ENCODE measurements around the gene CAPN10.

CAPN10 gene

DNA sequence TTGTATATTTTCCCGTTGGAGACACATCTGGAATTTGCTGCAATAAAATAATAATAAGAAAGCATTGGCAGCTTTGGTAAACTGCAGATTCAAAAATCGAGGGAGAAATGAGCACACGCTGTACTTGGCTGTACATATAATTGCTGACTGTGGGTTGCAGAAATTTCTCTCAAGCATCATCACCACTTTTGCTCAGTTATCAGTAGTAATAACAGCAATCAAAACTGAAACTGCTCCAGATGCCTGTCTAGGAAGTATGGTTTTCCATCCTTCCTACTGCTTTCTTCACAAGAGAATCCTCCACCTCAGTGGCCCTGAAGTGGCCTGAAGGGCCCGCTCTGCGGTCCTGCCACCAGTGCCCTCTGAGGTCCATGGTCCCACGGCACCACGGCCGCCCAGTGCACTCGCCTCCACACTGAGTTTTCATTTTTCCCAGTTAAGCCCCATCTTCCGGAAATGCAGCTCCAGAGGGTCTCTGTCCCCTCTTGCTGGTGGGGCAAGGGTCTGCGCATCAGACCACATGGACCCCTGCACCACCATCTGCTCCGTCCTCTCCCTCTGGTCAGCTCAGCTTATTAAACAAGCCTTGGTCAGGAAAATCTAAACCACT lies 22.5 kb upstream of the CAPN10 start:
- peak; percentile 29 for DNase-seq (ENCODE audit: low read depth)

DNA sequence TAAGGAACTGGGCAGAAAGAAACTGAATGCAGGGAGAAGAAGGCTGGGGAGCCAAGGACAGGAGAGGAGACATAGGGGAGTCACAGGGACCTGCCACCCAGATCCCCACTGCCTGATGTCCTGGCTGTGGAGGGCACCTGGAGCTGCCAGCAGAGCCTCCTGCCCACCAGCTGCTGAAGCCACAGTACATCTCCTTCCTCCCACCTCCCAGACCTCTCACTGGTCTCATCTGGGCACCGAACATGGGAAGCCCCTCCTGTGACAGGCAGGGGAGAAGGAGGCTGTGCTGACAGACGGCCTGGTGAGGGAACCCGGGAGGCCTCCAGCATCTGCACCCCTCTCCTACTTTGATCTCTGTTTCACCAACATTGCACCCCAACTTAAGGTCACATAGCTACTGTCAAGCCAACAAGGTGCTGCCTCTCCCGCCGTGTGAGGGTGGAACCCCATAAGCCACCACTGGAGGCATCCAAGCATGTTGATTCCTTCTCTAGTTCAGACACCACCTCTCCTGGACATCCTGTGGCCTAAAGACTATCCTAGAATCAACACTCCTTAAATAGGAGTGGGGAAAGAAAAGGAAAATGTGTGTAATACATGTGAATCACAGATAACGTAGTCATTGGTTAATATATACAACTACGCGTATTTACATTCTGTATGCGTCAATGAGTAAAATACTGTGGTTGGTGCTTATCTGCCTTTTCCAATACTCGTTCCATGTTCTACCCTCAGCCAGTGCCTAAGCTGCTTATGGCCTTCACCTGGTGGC lies 21.8 kb upstream of the CAPN10 start:
- DNase-seq (ENCODE audit: low read depth) = peak; percentile 87

- peak; percentile 92 for DNase-seq (ENCODE audit: low read depth)
These were observed 21.0 kb upstream of the CAPN10 start for GRCh38 chr2:240565333-240566202.

- peak; percentile 80 for DNase-seq (ENCODE audit: low read depth)
These were observed 20.1 kb upstream of the CAPN10 start for GRCh38 chr2:240566203-240567136.

GRCh38 chr2:240567137-240567871 lies 19.2 kb upstream of the CAPN10 start:
- peak; percentile 25 for DNase-seq (ENCODE audit: low read depth)

GRCh38 chr2:240567872-240568677 lies 18.5 kb upstream of the CAPN10 start, which contains the start of gene RNPEPL1:
RNPEPL1 (plus strand) TSS chr2:240568484; CDS start chr2:240568587, 103 bp downstream.
- DNase-seq (ENCODE audit: low read depth) = no peak

DNA sequence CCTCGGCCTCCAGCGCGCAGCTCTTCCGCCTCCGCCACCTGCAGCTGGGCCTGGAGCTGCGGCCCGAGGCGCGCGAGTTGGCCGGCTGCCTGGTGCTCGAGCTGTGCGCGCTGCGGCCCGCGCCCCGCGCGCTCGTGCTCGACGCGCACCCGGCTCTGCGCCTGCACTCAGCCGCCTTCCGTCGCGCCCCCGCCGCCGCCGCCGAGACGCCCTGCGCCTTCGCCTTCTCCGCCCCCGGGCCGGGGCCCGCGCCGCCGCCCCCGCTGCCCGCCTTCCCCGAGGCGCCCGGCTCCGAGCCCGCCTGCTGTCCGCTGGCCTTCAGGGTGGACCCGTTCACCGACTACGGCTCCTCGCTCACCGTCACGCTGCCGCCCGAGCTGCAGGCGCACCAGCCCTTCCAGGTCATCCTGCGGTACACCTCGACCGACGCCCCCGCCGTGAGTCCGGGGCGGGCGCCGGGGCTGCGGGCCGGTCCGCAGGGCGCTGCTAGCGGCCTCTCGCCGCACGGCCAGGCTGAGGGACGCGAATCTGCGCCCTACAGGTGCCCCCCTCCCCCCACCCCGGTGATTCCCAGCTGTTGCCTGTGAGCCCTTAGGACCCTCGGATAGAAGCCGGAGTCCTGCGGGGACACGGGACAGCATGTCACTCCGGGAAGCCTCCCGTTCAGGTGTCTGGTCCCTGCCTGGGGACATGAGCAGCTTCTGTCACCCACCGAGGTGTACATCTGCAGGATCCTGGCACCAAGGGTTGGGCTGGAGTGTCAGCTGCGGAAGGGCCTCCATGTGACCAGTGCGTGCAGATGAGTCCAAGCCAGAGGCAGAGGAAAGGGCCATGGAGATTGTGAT lies 17.6 kb upstream of the CAPN10 start:
- peak; percentile 57 for DNase-seq (ENCODE audit: low read depth)

DNA sequence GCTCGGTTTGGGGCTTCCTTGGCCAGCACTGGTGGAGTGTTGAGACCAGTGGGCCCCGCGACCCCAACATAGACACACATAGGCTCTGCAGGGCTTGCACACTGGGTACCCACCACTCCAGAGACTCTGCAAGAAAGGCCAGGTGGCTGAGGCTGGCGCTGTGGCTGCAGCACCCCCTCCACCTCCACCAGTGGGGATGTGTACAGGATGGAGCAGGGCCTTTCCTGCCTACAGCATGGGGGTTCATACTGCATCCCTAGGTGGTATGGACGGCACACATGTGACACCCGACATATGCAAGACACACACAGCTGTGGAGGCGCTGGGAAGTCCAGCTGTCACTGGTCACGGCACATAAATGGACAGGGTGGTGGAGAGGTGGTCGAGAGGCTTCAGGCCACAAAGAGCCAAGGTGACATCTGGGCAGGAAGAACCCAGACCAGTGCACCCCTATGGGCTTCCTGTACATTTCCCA lies 17.0 kb upstream of the CAPN10 start:
- DNase-seq (ENCODE audit: low read depth) = no peak

DNA sequence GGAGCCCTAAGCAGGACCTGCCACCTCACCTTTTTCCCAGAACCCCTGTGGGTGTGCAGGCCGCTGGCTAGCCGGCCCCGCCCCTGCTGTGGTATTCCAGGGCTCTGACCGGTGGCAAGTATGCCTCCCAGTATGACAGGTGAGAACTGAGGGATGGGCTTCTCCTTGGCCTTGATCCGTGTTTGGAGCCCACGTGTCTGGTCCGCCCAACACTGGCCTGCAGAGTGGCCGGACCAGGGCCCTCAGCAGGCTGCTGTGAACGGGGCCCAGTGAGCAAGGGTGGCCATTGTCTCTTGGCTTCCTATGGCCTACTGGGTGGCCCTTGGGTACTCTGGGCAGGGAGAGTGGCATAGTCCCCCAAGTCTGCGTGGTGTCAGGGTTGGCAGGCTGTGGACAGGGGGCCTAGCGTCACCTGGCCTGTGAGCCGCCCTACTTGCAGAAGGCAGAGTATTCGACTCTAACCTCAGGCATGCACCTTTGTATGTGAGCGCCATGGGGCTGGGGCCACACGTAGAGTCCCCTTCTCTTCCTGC lies 16.5 kb upstream of the CAPN10 start:
- DNase-seq (ENCODE audit: low read depth) = no peak

DNA sequence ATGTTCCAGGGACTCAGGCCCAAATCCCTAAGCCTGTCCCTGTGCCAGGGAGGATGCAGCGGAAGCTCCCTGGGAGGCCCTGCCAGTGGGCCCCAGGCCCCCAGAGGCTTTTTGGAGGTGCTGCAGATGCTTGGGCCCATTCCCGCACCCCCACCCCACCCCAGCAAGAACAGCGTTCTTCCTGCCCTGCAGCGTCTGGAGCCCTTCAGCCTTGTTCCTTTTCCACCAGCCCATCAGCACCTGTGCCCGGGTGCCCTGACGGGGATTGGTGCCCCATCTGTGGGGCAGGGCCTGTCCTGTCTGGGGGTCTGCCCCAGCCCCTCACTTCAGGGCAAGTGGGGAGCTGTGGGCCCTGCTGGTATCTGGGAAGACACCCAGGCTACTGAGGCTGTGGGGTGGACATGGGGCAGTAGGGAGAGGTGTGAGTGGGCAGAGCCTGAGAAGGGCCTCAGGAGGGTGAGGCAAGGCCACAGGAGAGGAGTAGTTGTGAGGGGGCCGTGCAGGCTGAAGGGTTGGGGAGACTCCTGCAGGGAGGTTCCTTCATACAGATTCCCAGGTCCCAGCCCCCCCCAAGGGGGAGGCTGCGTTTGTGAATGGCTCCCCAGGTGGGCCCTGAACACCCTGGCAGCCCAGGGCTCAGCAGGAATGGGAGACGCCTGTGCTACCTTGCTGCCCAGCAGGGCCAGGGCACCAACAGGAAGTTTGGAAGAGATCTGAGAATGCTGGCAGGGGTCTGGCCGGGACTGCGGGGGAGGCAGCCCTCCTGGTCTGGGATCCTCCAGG lies 15.8 kb upstream of the CAPN10 start:
- no peak for DNase-seq (ENCODE audit: low read depth)

GRCh38 chr2:240571314-240571973 lies 15.1 kb upstream of the CAPN10 start:
- DNase-seq (ENCODE audit: low read depth) = no peak

- DNase-seq (ENCODE audit: low read depth) = no peak
These were observed 14.1 kb upstream of the CAPN10 start for GRCh38 chr2:240572141-240573031.

DNA sequence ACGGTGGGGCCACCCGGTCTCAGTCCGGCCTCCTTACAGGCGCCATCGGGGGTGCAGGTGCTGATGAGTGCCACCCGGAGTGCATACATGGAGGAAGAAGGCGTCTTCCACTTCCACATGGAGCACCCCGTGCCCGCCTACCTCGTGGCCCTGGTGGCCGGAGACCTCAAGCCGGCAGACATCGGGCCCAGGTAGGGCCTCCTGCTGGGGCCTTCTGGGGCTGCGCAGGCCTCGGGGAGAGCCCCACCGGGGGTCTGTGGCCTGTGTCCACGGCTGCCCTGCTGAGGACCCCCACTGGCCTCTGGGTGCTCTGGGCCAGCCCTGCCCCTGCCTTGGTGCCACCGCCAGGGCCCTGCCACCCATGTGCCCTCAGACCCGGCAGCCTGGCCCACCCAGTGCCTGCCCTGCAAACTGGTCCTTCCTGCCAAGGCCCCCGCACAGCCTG lies 13.4 kb upstream of the CAPN10 start:
- DNase-seq (ENCODE audit: low read depth) = no peak

DNA sequence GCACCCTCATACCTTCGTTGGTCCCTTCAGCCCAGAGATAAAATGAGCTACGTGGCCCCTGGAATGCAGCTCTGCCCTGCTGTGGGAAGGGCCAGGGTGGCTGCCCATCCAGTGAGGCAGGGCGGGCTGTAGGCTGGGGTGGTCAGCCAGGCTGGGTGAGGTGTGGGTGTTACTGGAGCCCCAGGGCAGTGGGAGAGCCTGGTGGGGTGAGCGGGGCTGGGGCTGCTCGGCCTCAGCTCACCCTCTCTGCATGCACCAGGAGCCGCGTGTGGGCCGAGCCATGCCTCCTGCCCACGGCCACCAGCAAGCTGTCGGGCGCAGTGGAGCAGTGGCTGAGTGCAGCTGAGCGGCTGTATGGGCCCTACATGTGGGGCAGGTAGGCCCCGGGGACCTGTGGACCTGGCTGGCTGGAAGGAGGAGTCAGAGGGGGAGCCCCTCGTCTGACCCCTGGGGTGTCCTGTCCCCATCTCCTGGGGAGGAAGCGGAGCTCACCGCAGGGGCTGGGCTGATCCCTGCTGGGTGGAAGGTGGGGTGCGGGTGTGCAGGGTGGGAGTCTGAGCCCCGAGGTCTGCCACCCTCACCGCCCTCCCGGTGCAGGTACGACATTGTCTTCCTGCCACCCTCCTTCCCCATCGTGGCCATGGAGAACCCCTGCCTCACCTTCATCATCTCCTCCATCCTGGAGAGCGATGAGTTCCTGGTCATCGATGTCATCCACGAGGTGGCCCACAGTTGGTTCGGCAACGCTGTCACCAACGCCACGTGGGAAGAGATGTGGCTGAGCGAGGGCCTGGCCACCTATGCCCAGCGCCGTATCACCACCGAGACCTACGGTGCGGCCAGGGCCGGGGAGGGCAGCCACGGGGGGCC lies 12.8 kb upstream of the CAPN10 start:
- no peak for DNase-seq (ENCODE audit: low read depth)

Data from amniotic epithelial cell (primary cell).